Activated CD4-positive, alpha-beta T cell treated with anti-CD3 and anti-CD28 coated beads, Interleukin-2, amount 10 ng/mL, durations not matched to agents 7 days and 5 days (primary cell): Measurements from ENCODE around the gene ANKRD11. TPM values are rescaled to one million over a fixed set of nuclear protein-coding genes. Genes with fewer than 3 reads are reported as not detected.

Source experiments
- CTCF ChIA-PET: fragments of 350-600 bp; sonication (Branson Sonifier 250); formaldehyde crosslinking; loops from one replicate; lab custom pipeline; 2021; ENCODE audit warnings: antibody characterized with exemption; lab: Charles Lee
- POLR2A ChIA-PET: fragments of 350-600 bp; sonication (Branson Sonifier 250); formaldehyde crosslinking; loops from one replicate; lab custom pipeline; 2021; ENCODE audit warnings: antibody characterized with exemption; lab: Charles Lee
- DNase-seq: peaks from one replicate; pipeline ENCODE4 v3.0.0-alpha.2; 2020
- H3K27ac Mint-ChIP-seq: one replicate; pipeline ENCODE4 v1.8.0; 2021; ENCODE audit warnings: mild to moderate bottlenecking, moderate library complexity, mixed read lengths
- H3K27me3 Mint-ChIP-seq: one replicate; pipeline ENCODE4 v1.8.0; 2021; ENCODE audit warnings: mixed read lengths
- H3K36me3 Mint-ChIP-seq: one replicate; pipeline ENCODE4 v1.8.0; 2021; ENCODE audit warnings: low read depth, mixed read lengths
- H3K4me1 Mint-ChIP-seq: one replicate; pipeline ENCODE4 v1.8.0; 2021; ENCODE audit warnings: mixed read lengths
- H3K4me3 Mint-ChIP-seq: one replicate; pipeline ENCODE4 v1.8.0; 2021; ENCODE audit warnings: mild to moderate bottlenecking, moderate library complexity, mixed read lengths
- H3K9me3 Mint-ChIP-seq: one replicate; pipeline ENCODE4 v1.8.0; 2021; ENCODE audit warnings: mixed read lengths
- total RNA-seq, 2 experiments: library from RNA; stranded (reverse); gene quantifications; one replicate each; pipeline ENCODE4 v1.2.3, GENCODE V29; 2021

Gene ANKRD11
- total RNA-seq, 2 experiments from 2014 or later: 158 to 178 TPM

DNA sequence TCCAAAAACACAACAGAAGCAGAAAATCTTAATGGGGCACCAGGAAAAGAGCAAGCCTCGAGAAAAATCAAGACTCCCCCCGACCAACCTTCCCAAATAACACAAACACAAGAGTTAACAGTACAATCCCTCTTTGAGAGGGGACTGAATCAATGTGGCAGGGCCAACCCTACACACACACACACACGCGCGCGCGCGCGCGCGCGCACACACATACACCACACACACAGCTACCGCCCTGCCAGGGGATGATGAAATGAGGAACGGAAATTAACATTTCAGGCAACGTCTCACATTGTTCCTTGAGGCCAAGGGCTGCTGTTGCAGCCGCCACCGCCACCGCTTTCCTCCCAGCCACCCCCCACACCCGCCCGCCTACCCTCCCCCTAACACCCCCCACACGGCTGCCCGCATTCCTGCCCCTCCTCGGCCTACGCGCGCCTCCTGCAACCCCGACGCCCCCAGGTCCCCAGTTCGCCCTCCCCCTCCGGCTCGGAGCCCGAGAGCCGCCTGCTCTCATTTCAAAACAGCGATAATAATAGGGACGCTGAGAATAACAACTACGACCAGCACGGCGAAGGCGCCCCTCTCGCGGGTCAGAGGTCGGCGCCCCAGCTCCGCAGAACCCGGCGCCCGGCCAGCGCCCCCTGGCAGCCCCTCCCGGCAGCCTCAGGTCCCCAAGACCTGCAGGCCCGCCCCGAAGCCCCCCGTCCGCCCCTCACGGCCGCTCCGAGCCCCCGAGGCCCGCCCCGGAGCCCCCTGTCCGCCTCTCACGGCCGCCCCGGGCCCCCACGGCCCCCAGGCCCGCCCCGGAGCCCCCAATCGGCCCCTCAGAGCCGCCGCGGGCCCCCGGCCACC is 1.1 kb downstream of the ANKRD11 start:
- H3K27me3 Mint-ChIP-seq: no peaks in the 10 kb centered on the region
- H3K36me3 Mint-ChIP-seq: peaks cover 30% of the 10 kb centered on the region
- ChIA-PET CTCF (interaction anchor here (0.6 to 1.6 kb wide), 7 partner anchors 16 to 248 kb away, joined by 3 to 6 read pairs (median 3); partner anchors contain the start of gene SPG7), POLR2A (interaction anchor here (1.0 kb wide), 1 partner anchor 174 kb away, joined by 3 read pairs; no protein-coding TSS in a partner anchor)
- H3K4me3 Mint-ChIP-seq: peak overlapping the region; percentile 84
- H3K4me1 Mint-ChIP-seq: peaks cover 67% of the 10 kb centered on the region
- H3K27ac Mint-ChIP-seq: peak overlapping the region; percentile 87
- peak; percentile 93 for DNase-seq
- H3K9me3 Mint-ChIP-seq: no peaks in the 10 kb centered on the region

DNA sequence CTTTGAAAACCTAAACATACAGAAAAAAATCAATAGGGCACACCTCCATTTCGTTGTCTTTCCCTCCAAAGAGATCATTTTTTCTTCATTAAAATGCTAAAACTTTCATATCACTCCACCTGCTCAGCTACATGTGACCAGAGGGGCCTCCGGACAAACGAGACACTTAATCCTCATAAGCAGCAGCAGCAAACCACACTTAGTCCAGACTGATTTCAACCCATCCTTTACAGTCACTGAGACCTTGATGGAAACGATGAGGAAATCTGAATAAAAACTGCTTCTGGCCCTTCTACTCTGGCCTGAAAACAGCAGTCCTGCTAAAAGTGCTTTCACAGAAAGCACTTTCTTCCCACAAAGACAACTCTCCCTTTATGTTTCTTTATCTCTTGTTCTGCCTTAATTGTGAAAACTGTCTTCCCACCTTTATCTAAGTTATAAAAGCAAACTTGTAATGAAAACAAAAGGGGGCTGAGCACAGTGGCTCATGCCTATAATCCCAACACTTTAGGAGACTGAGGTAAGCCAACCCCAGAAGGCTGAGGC is 4.6 kb downstream of the ANKRD11 start:
- DNase-seq: no peak
- Mint-ChIP-seq H3K27ac (peak overlapping the region; percentile 91), H3K4me3 (peak overlapping the region; percentile 70), H3K27me3 (no peaks in the 10 kb centered on the region), H3K36me3 (peaks cover 57% of the 10 kb centered on the region), H3K9me3 (no peaks in the 10 kb centered on the region), H3K4me1 (peaks cover 77% of the 10 kb centered on the region)
- ChIA-PET POLR2A (no interaction called here), CTCF (interaction anchor here (0.6 to 1.1 kb wide), 2 partner anchors 67 to 171 kb away, joined by 3 to 4 read pairs; no protein-coding TSS in a partner anchor)

DNA sequence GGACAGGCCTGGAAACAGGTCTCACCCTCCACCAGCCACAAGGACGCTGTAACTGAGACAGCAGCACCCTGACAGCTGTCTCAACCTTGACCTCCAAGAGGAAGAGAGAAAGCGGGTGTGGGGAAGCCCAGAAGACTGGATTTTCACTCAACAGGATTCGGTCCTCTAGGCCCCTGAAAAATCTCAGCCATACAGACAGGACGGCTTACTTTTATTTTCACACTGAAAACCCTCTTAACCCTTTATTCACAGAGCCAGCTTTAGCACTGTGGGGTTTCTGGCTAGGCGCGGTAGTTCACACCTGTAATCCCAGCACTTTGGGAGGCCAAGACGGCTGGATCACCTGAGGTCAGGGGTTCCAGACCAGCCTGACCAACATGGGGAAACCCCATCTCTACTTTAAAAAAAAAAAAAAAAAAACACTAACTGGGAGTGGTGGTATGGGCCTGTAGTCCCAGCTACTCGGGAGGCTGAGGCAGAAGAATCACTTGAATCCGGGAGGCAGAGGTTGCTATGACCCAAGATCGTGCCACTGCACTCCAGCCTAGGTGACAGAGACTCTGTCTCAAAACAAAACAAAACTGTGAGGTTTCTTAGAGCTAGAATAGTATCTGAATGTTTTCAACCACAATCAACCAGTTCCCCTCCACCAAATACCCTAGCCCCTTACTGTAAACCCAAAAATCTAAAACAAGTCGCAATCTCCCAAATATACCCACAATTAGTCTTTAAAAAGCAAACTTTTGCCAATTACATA is 5.3 kb downstream of the ANKRD11 start:
- Mint-ChIP-seq H3K36me3 (peaks cover 60% of the 10 kb centered on the region), H3K4me3 (peak overlapping the region; percentile 70), H3K27me3 (no peaks in the 10 kb centered on the region), H3K4me1 (peaks cover 80% of the 10 kb centered on the region), H3K9me3 (no peaks in the 10 kb centered on the region), H3K27ac (peak overlapping the region; percentile 91)
- POLR2A ChIA-PET: interaction anchor here (1.2 kb wide), 1 partner anchor 35 kb away, joined by 3 read pairs; no protein-coding TSS in a partner anchor
- CTCF ChIA-PET: interaction anchor here (0.6 to 1.9 kb wide), 4 partner anchors 17 to 170 kb away, joined by 3 to 6 read pairs (median 4); no protein-coding TSS in a partner anchor
- DNase-seq: peak; percentile 40

DNA sequence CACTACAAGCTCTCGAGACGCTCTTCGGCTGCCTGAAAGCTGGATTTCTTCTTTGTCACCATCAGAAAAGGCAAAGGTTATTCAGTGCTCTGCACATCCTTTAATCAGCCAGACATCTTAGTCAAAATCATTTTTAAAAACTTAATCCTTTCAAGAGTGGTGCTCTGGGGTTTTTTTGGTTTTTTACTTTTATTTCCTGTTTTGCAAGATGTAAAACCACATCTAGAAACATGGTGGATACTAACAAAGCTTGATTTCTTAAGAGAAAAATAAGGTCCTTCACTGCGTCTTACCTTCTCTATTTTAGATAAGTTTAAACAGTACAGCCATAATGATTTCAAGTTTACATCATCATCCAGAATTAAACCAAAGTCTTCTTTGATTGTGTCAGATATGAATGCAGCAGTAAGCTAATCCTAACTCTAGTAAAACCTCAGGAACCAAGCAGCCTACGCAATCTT is 6.3 kb downstream of the ANKRD11 start:
- CTCF ChIA-PET: interaction anchor here (1.3 to 1.9 kb wide), 2 partner anchors 16 to 18 kb away, joined by 3 to 6 read pairs; no protein-coding TSS in a partner anchor

DNA sequence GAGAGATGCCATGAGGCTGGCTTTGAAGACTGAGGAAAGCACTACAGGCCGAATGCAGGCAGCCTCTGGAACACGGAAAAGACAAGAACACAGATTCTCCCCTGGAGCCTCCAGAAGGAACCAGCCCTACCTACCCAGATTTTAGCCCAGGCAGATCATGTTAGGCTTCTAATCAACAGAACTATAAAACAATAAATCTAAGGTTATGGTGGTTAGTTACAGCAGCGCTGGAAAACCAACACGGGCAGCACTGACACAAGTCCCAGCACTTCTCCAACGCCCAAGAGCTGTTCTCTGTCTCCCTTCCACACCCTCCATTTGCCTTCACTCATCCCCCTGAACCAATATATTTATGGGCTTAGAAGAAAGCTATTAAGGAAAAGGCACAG is 7.5 kb downstream of the ANKRD11 start:
- peak overlapping the region; percentile 91 for H3K27ac Mint-ChIP-seq
- ChIA-PET CTCF (no interaction called here), POLR2A (interaction anchor here (0.5 kb wide), 1 partner anchor 246 kb away, joined by 3 read pairs; no protein-coding TSS in a partner anchor)

More for the DNA sequence above, 6.3 kb downstream of the ANKRD11 start:
- DNase-seq: peak; percentile 34
- Mint-ChIP-seq H3K9me3 (no peaks in the 10 kb centered on the region), H3K4me1 (peaks cover 85% of the 10 kb centered on the region), H3K27ac (peak overlapping the region; percentile 91), H3K4me3 (peak overlapping the region; percentile 70), H3K27me3 (no peaks in the 10 kb centered on the region), H3K36me3 (peaks cover 62% of the 10 kb centered on the region)
- POLR2A ChIA-PET: interaction anchor here (1.2 kb wide), 1 partner anchor 34 kb away, joined by 3 read pairs; no protein-coding TSS in a partner anchor

DNA sequence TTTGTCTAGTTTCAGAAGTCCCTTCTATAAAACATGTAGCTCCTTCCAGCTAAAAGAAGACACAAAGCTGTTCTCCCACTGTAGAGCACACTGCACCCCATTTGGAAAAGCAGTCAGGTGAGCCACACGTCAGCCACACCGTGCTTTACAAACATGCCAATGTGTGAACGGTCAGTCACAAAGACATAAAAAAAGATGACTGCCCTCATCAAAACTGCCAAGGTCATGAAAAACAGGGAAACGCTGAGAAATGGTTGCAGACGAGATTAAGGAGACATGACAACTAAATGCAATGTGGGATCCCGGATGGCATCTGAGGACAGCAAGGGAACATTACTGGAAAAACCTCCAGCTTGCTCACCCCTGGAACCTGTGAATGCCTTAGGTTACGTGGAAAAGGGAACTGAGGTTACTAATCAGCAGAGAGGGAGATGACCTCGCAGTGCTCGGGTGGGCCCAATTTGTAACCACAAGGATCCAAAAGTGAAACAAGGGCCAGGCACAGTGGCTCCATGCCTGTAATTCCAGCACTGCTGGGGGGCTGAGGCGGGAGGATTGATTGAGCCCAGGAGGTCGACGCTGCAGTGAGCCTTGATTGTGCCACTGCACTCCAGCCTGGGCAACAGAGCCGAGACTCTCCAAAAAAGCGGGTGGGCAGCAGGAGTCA is 8.1 kb downstream of the ANKRD11 start:
- Mint-ChIP-seq H3K27me3 (no peaks in the 10 kb centered on the region), H3K27ac (peak overlapping the region; percentile 91), H3K4me3 (peak overlapping the region; percentile 54), H3K4me1 (peaks cover 88% of the 10 kb centered on the region), H3K9me3 (no peaks in the 10 kb centered on the region), H3K36me3 (peaks cover 56% of the 10 kb centered on the region)
- ChIA-PET POLR2A (interaction anchor here (0.5 kb wide), 1 partner anchor 245 kb away, joined by 3 read pairs; no protein-coding TSS in a partner anchor), CTCF (interaction anchor here (1.3 kb wide), 1 partner anchor 15 kb away, joined by 6 read pairs; no protein-coding TSS in a partner anchor)
- DNase-seq: no peak

More for the DNA sequence above, 7.5 kb downstream of the ANKRD11 start:
- H3K4me1 Mint-ChIP-seq: peaks cover 87% of the 10 kb centered on the region
- H3K4me3 Mint-ChIP-seq: peak overlapping the region; percentile 54
- H3K27me3 Mint-ChIP-seq: no peaks in the 10 kb centered on the region
- peaks cover 57% of the 10 kb centered on the region for H3K36me3 Mint-ChIP-seq
- no peaks in the 10 kb centered on the region for H3K9me3 Mint-ChIP-seq
- DNase-seq: no peak

DNA sequence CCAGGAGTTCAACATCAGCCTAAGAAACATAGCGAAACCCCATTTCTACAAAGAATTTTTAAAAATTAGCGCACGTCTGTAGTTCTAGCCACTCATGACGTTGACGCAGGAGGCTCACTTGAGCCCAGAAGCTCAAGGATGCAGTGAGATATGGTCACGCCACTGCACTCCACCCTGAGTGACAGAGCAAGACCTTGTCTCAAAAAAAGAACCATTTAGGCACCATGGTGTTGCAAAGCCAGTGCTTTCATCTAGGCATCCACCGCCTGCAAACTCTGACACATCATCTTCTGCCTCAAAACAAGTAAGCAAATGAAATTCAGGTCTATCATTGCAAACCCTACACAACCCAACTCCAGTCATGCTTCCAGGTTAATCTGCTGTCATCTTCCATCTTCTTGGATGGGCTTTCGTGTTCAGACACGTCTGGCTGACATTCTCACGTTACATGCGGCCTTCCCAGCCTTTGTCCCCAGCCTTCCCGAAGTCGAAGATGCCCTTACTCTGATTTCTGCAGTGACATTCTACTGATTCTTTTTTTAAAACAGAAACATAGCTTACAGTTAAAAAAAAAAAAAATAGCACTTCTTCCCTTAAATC is 8.9 kb downstream of the ANKRD11 start:
- Mint-ChIP-seq H3K4me3 (no peak overlapping the region), H3K27ac (peak overlapping the region; percentile 91), H3K4me1 (peaks cover 88% of the 10 kb centered on the region), H3K27me3 (no peaks in the 10 kb centered on the region), H3K9me3 (no peaks in the 10 kb centered on the region), H3K36me3 (peaks cover 52% of the 10 kb centered on the region)
- DNase-seq: no peak
- ChIA-PET POLR2A (no interaction called here), CTCF (interaction anchor here (1.3 kb wide), 1 partner anchor 14 kb away, joined by 6 read pairs; no protein-coding TSS in a partner anchor)

DNA sequence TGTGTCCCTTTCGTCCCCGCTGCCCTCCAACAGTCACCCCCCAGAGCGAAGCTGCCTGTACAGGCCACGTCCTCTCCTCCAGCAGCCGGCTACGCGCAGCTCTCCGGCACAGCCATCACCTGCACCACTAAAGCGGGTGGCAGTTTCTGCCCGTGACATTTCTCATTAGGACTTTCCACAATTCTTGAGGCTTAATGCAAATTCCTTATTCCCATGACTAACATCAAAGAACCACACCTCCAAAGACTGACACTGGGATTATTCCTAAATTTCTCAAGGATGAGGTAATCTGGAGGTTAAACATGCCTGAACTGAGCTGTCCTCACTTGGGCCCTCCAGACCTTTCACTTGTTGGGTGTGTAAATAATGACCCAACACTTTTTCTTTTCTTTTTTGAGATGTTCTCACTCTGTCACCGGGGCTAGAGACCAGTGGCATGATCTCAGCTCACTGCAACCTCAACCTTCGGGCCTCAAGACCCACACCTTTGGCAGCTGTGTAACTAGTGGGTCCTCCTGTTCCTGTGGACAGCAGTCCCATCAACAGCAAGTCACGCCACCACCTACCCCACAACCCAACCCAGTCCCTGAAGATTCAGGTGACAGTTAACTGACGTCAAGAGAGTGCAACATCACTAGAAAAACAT is 11.7 kb downstream of the ANKRD11 start:
- peaks cover 46% of the 10 kb centered on the region for H3K36me3 Mint-ChIP-seq
- no peaks in the 10 kb centered on the region for H3K27me3 Mint-ChIP-seq
- no peak for DNase-seq
- CTCF ChIA-PET: interaction anchor here (1.2 kb wide), 1 partner anchor 43 kb away, joined by 3 read pairs; no protein-coding TSS in a partner anchor
- H3K27ac Mint-ChIP-seq: peak overlapping the region; percentile 80
- peaks cover 87% of the 10 kb centered on the region for H3K4me1 Mint-ChIP-seq
- H3K9me3 Mint-ChIP-seq: peaks cover 5% of the 10 kb centered on the region
- peak overlapping the region; percentile 56 for H3K4me3 Mint-ChIP-seq
- POLR2A ChIA-PET: no interaction called here

DNA sequence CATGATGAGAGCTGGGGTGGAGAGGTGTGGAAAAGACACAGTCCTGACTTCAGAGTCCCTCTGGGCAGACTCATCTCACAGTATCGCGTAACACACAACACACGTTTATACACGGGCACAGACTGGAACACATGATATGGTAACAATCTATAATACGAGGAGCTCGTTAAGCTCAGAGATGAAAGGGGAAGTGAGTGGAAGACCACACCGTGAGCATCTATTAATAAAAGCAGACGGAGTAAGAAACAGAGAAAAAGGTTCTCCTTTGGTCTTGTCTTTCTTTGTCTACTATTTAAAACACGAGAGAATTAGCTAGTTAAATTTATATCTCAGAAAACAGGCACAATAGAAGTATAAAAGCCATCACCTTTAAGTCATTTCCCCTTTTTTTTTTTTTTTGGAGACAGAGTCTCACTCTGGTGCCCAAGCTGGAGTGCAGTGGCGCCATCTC is 13.5 kb downstream of the ANKRD11 start:
- H3K4me1 Mint-ChIP-seq: peaks cover 88% of the 10 kb centered on the region
- H3K27me3 Mint-ChIP-seq: no peaks in the 10 kb centered on the region
- DNase-seq: no peak
- peaks cover 5% of the 10 kb centered on the region for H3K9me3 Mint-ChIP-seq
- CTCF ChIA-PET: interaction anchor here (1.2 kb wide), 1 partner anchor 12 kb away, joined by 3 read pairs; no protein-coding TSS in a partner anchor
- H3K4me3 Mint-ChIP-seq: peak overlapping the region; percentile 15
- POLR2A ChIA-PET: no interaction called here
- H3K27ac Mint-ChIP-seq: peak overlapping the region; percentile 64
- H3K36me3 Mint-ChIP-seq: peaks cover 41% of the 10 kb centered on the region

DNA sequence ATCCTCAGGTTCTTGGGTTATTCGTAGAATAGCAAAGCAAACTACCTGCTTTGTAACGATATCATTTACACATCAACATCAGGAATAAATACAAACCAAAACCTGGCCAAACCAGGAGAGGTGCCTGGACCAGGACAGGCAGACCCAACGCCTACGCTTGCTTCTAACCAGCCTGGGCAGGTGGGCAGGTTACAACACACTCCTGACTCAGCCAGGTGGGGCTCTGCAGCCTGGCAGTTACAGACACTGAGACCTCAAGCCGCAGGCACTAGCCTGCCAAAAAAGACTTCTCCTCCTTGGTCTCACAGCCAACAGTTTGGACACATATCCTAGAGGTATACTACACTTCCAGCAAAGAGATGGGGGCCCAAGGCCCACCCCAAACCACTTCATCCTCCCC is 14.0 kb downstream of the ANKRD11 start:
- Mint-ChIP-seq H3K27me3 (no peaks in the 10 kb centered on the region), H3K36me3 (peaks cover 39% of the 10 kb centered on the region), H3K27ac (peak overlapping the region; percentile 64), H3K4me1 (peaks cover 88% of the 10 kb centered on the region), H3K4me3 (peak overlapping the region; percentile 15), H3K9me3 (peaks cover 5% of the 10 kb centered on the region)
- no peak for DNase-seq
- ChIA-PET POLR2A (no interaction called here), CTCF (interaction anchor here (1.2 kb wide), 1 partner anchor 12 kb away, joined by 3 read pairs; no protein-coding TSS in a partner anchor)

DNA sequence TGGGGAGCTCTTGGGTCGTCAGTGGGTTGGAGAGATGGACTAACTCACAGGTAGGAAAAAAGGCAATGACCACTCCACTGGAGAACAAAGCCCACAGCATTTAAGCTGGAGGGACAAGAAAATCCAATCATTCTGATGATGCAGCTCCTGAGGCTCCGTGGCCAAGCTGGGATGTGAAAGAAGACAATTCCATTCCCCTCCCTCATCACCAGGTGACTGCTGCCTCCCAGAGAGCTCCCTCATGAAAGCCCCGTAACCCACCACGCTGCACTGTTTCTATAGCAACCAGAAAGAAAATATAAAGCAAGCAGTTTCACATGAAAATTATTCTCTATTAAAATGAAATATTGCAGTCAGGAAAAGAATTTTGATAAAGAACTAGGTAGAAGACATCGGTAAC is 15.2 kb downstream of the ANKRD11 start:
- ChIA-PET POLR2A (no interaction called here), CTCF (interaction anchor here (0.9 to 1.6 kb wide), 5 partner anchors 10 to 223 kb away, joined by 3 to 6 read pairs (median 4); no protein-coding TSS in a partner anchor)
- H3K27me3 Mint-ChIP-seq: no peaks in the 10 kb centered on the region
- peaks cover 87% of the 10 kb centered on the region for H3K4me1 Mint-ChIP-seq
- H3K36me3 Mint-ChIP-seq: peaks cover 33% of the 10 kb centered on the region
- H3K4me3 Mint-ChIP-seq: no peak overlapping the region
- no peak for DNase-seq
- peaks cover 5% of the 10 kb centered on the region for H3K9me3 Mint-ChIP-seq
- H3K27ac Mint-ChIP-seq: no peak overlapping the region
